UCSD-AML1 (cell line): ENCODE data around the gene PKHD1.
"Not testable (repeated sequence)": the region's sequence is repeated elsewhere in the genome, so short reads cannot be mapped to it uniquely, and the experiment has no call there.

Source experiments
- DNase-seq: peaks from one replicate; lab custom pipeline; 2025; ENCODE audit not compliant: unreplicated experiment; lab: John Stamatoyannopoulos, UW

The PKHD1 gene

DNA sequence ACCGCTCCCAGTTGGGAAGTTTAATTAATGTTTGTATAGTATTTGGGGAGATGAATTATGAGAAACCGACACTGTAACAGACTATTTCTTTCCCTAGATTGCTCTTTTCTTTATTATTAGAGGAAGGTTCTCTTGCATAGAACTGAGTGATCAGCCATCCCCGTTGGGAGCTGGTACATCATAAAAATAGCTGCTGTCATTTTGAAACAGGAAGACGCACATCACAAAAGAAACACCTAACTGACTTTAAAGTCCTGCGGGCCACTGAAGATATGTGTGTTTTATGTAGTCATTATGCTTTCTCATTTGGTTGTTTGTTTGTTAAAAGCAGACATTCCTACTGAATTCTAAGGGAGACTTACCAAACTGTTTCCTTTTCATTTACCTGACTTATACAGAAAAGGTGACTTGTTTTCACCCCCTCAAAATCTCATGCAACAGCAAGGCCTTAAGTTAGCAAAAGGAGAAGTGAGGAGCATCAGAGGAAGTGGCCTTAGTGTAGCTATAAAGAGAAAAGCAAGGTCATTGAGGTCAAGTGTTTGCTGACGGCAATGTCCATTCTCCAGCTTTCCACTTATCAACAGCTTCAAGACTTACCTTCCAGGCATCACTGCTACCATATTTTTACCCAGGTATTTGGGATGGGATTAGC is 91.0 kb downstream of the PKHD1 start:
- no peak for DNase-seq

DNA sequence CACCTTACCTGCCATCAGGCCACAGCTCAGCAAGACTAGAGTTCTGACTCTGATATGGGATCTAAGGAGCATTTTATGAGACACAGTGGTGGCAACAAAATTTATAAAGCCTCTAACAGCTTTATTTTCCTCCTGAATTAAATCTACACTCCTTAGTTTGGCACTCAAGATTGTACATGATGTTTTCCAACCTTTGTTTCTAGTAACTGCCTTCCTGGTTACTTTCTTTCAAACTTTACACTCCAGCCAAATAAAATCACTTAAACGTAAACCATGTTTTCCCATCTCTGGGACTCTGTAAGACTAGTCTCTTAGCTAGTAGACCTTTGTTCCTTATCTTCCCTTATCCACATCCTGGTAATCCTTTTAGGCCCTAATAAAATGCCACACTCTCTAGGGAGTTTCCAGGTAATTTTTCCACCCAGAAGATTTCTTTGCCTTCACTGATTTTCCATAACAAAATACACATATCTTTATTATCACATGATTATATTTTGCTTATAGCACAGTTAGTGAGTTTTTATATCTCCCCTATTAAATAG is 92.1 kb downstream of the PKHD1 start:
- DNase-seq: no peak

- DNase-seq: no peak
These were observed 94.5 kb downstream of the PKHD1 start for GRCh38 chr6:51992876-51993275.

- no peak for DNase-seq
These were observed 97.6 kb downstream of the PKHD1 start for GRCh38 chr6:51989789-51990188.

- no peak for DNase-seq
These were observed 100.5 kb downstream of the PKHD1 start for GRCh38 chr6:51986864-51987263.

GRCh38 chr6:51983564-51983963 is 103.8 kb downstream of the PKHD1 start:
- no peak for DNase-seq

DNA sequence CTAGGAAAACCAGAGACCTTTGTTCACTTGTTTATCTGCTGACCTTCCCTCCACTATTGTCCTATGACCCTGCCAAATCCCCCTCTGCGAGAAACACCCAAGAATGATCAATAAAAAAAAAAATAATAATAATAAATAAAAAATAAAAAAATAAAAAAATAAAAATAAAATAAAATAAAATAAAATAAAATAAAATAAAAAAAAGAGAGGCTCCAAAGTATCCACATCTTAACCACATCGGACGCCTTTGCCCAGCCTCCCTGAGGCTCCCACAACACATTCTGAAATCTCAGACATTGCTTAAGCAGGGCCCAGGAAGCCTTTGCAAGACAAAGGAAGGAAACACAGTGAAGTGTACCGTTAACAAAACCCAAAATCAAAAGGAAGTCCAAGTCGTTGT is 104.7 kb downstream of the PKHD1 start:
- not testable (repeated sequence) for DNase-seq

DNA sequence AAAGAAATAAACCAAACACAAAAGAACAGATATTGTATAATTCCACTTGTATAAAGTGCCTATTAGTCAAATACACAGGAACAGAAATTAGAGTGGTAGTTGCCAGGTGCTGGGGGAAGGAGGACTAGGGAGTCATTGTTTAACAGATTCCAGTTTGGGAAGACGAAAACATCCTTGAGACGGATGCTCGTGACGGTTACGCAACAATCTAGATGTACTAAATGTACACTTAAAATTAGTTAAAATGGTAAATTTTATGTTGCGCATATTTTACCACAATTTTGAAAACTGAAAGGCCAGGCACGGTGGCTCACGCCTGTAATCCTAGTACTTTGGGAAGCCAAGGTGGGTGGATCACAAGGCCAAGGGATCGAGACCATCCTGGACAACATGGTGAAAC is 111.0 kb downstream of the PKHD1 start:
- DNase-seq: no peak

GRCh38 chr6:51972659-51973058 is 114.8 kb downstream of the PKHD1 start:
- no peak for DNase-seq

GRCh38 chr6:51968265-51968664 is 119.1 kb downstream of the PKHD1 start:
- DNase-seq: no peak

GRCh38 chr6:51965222-51965801 is 122.1 kb downstream of the PKHD1 start:
- no peak for DNase-seq

- DNase-seq: no peak
These were observed 123.4 kb downstream of the PKHD1 start for GRCh38 chr6:51963980-51964379.

- no peak for DNase-seq
These were observed 125.1 kb downstream of the PKHD1 start for GRCh38 chr6:51962354-51962753.

DNA sequence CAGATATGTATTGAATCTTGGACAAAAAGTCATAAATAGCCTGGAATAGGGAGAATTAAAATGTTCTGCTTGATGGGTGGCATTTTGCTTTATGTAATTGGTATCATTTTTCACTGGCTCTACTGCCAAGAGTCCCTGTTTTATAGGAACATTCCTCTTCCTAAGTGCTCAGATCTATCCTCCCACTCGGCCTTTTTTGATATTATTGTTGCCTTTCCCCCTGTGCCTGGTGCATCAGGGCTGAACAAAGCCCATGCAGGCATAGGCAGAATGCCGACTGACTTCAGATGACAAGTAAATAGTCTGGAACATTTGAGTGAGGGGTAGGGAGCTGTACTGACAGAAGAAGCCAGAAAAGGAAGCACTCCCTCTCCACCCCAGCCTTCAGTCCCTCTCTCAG is 127.0 kb downstream of the PKHD1 start:
- no peak for DNase-seq

GRCh38 chr6:51959744-51960383 is 127.5 kb downstream of the PKHD1 start:
- peak; percentile 61 for DNase-seq

DNA sequence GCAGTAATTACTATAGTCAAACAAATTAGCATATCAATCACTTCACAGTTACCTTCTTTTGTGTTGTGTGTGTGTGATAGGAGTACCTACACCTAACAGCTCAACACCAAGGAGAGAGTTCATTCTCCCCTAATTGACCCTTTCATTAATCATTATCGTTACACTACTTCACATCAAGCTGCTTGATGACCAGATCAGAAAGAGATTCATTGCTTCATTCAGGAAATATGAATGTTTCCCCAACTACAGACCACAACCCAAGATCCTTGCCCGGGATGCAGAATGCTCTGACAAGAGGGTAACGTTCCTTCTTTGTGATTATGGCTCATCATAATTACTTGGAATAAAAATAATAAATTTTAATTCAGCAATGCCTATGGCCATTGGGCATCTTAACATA is 132.7 kb downstream of the PKHD1 start:
- DNase-seq: no peak

GRCh38 chr6:51953246-51953645 is 134.2 kb downstream of the PKHD1 start:
- DNase-seq: no peak

DNA sequence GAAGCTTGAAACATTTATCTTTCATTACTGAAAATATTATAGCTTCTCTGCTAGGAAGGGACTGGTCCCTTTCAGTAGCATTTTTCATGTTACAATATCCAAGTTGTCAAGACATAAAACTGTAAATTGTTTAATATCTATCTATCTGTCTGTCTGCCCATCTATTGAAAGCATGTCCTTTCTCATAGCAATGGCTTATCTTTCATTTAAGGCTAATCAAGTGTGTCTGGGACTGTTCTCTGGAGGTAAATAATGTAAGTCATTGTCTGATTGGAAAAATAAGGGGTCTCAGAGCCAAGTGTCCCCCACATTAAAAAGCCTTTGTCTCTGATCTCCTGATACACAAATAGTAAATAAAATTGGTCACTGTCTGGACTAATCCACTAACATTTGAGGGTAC is 135.5 kb downstream of the PKHD1 start:
- DNase-seq: no peak

GRCh38 chr6:51949526-51949925 is 137.9 kb downstream of the PKHD1 start:
- DNase-seq: no peak

- DNase-seq: not testable (repeated sequence)
These were observed 147.7 kb downstream of the PKHD1 start for GRCh38 chr6:51939695-51940094.

- no peak for DNase-seq
These were observed 150.7 kb downstream of the PKHD1 start for GRCh38 chr6:51936531-51937290.

GRCh38 chr6:51934098-51934497 is 153.3 kb downstream of the PKHD1 start:
- DNase-seq: no peak
